Heart left ventricle (tissue), 16 donors: ENCODE measurements around the gene PARD3. TPM values are rescaled to one million over a fixed set of nuclear protein-coding genes. Genes with fewer than 3 reads are reported as not detected.

Experiments
- ATAC-seq, 4 donors: fragments of 200-7000 bp; cut with Tn5 transposase; one replicate each; pipeline ENCODE4 v1.9.1; 2020 to 2022; ENCODE audit warnings: moderate library complexity in 4 of 4, mild to moderate bottlenecking in 3 of 4, moderate number of reproducible peaks in 1 of 4
- DNase-seq, 5 donors: peaks; one replicate each; pipeline ENCODE4 v3.0.0-alpha.2; 2020
- H3K27ac ChIP-seq, 12 donors: fragments of 200-600 bp; sonication (generic) in 4 of 12; one replicate each; pipeline versions ENCODE4 v1.5.0 to v1.8.0; 2016 to 2022; ENCODE audit warnings: mild to moderate bottlenecking in 2 of 12
- H3K27me3 ChIP-seq, 9 donors: fragments of 200-600 bp; sonication (generic) in 2 of 9; one replicate each; pipeline versions ENCODE4 v1.5.1 to v1.8.0; 2016 to 2022; ENCODE audit warnings: mild to moderate bottlenecking in 3 of 9
- H3K36me3 ChIP-seq, 9 donors: fragments of 200-600 bp; sonication (generic) in 2 of 9; one replicate each; pipeline versions ENCODE4 v1.5.0 to v1.8.0; 2018 to 2022; ENCODE audit warnings: mild to moderate bottlenecking in 2 of 9
- H3K4me1 ChIP-seq, 12 donors: fragments of 200-600 bp; sonication (generic) in 4 of 12; one replicate each; pipeline versions ENCODE4 v1.5.0 to v1.8.0; 2016 to 2022; ENCODE audit warnings: mild to moderate bottlenecking in 3 of 12
- H3K4me3 ChIP-seq, 12 donors: fragments of 200-600 bp; sonication (generic) in 4 of 12; one replicate each; pipeline versions ENCODE4 v1.5.0 to v1.8.0; 2017 to 2022; ENCODE audit warnings: mild to moderate bottlenecking in 9 of 12, moderate library complexity in 4 of 12
- H3K9me3 ChIP-seq, 12 donors: fragments of 200-600 bp; sonication (generic) in 4 of 12; one replicate each; pipeline versions ENCODE4 v1.5.0 to v1.8.0; 2016 to 2022; ENCODE audit warnings: mild to moderate bottlenecking in 1 of 12
- CTCF ChIP-seq, 12 donors: fragments of 200-600 bp; sonication (generic) in 4 of 12; IDR thresholded peaks; one replicate each; pipeline versions ENCODE4 v1.5.0 to v1.8.0; 2018 to 2022; ENCODE audit warnings: antibody characterized with exemption in 12 of 12, mild to moderate bottlenecking in 5 of 12
- POLR2A ChIP-seq, 2 donors: fragments of 450-650 bp; IDR thresholded peaks; one replicate each; pipeline ENCODE4 v1.6.1; 2017; ENCODE audit warnings: antibody characterized with exemption in 2 of 2, mild to moderate bottlenecking in 2 of 2, moderate library complexity in 2 of 2
- WGBS, 4 donors: extraction: QIAGEN DNeasy Blood & Tissue Kit in 2 of 4; methylation state at CpG; one replicate each; pipeline versions ENCODE4 v1.1.5 to v1.1.7; 2013 to 2018; 5-methylcytosine and 5-hydroxymethylcytosine counted together
- intact Hi-C, 10 donors: fragments of 100-400 bp; cut with DNase I; formaldehyde crosslinking; loops; one replicate each; pipeline versions ENCODE4 v1.11.1 to v1.14.2; 2022
- polyA plus RNA-seq, 2 donors: library from polyadenylated mRNA; stranded (reverse); fragments of 200-250 nt; gene quantifications; one replicate each; pipeline ENCODE4 v1.2.3, GENCODE V29; 2013
- total RNA-seq, 9 donors: library from RNA; depleted of rRNA in 2 of 9; stranded (reverse); fragments of >200 nt in 2 of 9; fragmentation: NEBNext Ultra II Directional in 3 of 9; extraction: Animal tissue kit (Norgen Biotek cat#: 25700) in 3 of 9; gene quantifications; one replicate each; pipeline versions ENCODE4 v1.1.0 to v1.2.4, GENCODE V29; 2016 to 2023
- donor health status: ischemic (EF 13 %, LVEDD 7.1; RV severe dilation, severe dysfunction).
- donor health status: healthy with polysubstance abuse.
- donor health status: DM: no; HTN: yes; CAD: no.
- donor health status: DM: no; HTN: no; CAD: no.
- donor health status: ischemic (EF 25% LVEDD 6.9; RV normal size, moderate dysfunction).
- donor health status: ischemic (EF 25% LVEDD 5.7; RV mildly dilated, moderate dysfunction).
- donor health status: healthy.
- donor health status: DM: yes; HTN: yes; CAD: no.
- donor health status: ischemic (EF 35%, LVEDD 5.7; RV mildly dilated, moderate dysfunction).
- donor health status: nonischemic (EF 11% LVEDD 7.7; RV severe dilation, severe dysfunction).
- donor health status: DM: yes; HTN: yes; CAD: no.
- donor health status: PGD.
- donor health status: ischemic (EF 29% LVEDD 5.4; RV normal size, mild dysfunction).
- donor health status: nonischemic (EF 23%, LVEDD 6.1; RV moderate dilation, normal function).

PARD3 gene
- total and polyA plus RNA-seq, 11 donors: 24.8 to 69.7 (median 33.1) TPM

DNA sequence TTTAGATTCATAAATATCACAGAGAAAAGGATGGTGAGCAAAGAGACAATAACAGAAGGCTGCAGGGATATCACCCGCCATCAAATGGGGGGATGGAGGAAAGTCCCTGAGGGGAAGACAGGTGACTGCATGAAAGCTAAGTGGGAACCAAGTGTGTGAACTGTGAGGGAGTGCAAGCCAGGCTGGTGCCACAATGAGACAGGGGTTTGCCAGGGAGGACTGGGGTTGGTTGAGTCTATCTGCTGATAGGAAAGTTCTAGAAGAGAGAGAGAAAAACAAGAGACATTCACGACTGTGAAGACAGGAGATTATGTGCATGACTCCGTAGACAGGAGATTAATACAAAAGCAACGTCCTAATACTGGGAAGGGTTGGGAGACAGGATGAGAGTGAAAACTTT is 376.4 kb downstream of the PARD3 start:
- H3K36me3 ChIP-seq: no peaks in the 10 kb centered on the region
- no peak for TF ChIP-seq POLR2A (IDR thresholded peaks at IDR 0.05)
- TF ChIP-seq CTCF (IDR thresholded peaks at IDR 0.05): no peak
- no peak overlapping the region for H3K4me3 ChIP-seq
- DNase-seq: no peak
- H3K27ac ChIP-seq: no peak overlapping the region
- no peak for ATAC-seq
- 59 to 68% (median 60%) methylated on average over 4 of the region's 4 CpGs for WGBS, 4 donors
- intact Hi-C loops: no loop called here
- H3K27me3 ChIP-seq: no peaks in the 10 kb centered on the region
- H3K4me1 ChIP-seq: peaks cover 0 to 23% (median 14%) of the 10 kb centered on the region in 12 donors
- no peaks in the 10 kb centered on the region for H3K9me3 ChIP-seq

DNA sequence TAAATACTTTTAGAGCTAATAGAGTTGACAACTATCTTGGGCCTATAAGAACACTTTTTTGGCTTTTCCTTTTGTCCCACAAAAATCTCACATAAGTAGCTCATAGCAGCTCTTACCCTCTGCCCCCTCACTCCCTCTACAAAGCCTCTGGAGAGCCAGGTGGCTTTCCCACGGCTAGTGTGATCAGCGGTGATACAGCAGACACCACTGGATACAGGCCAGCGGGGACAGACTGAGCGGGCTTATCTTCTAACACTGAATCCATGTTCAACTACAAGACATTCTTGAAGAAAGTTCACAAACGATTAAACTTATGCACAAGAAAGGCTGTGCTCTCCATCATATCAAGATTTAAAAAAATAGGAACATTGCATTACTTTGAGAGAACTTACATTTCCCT is 377.2 kb downstream of the PARD3 start:
- intact Hi-C loops: no loop called here
- Histone ChIP-seq H3K4me3 (no peak overlapping the region), H3K4me1 (peaks cover 0 to 27% (median 16%) of the 10 kb centered on the region in 12 donors), H3K9me3 (no peaks in the 10 kb centered on the region), H3K27ac (no peak overlapping the region), H3K27me3 (no peaks in the 10 kb centered on the region), H3K36me3 (no peaks in the 10 kb centered on the region)
- 48 to 59% (median 52%) methylated on average over 5 of the region's 5 CpGs for WGBS, 4 donors
- DNase-seq: peak in 4 of 5 donors; percentile 24 to 39 (median 38)
- ATAC-seq: peak in 3 of 4 donors; percentile 31 to 43 (median 39)
- TF ChIP-seq CTCF (IDR thresholded peaks at IDR 0.05) (no peak), POLR2A (IDR thresholded peaks at IDR 0.05) (no peak)

GRCh38 chr10:34434119-34434594 is 380.9 kb downstream of the PARD3 start:
- 65 to 72% (median 67%) methylated on average over 2 of the region's 2 CpGs for WGBS, 4 donors
- H3K9me3 ChIP-seq: no peaks in the 10 kb centered on the region
- peaks cover 0 to 34% (median 16%) of the 10 kb centered on the region in 12 donors for H3K4me1 ChIP-seq
- TF ChIP-seq CTCF (IDR thresholded peaks at IDR 0.05) (no peak), POLR2A (IDR thresholded peaks at IDR 0.05) (no peak)
- H3K36me3 ChIP-seq: no peaks in the 10 kb centered on the region
- H3K27me3 ChIP-seq: no peaks in the 10 kb centered on the region
- intact Hi-C loops: no loop called here
- no peak for DNase-seq
- ATAC-seq: peak in 3 of 4 donors; percentile 29 to 52 (median 41)
- H3K27ac ChIP-seq: peak overlapping the region in 8 of 12 donors; percentile 3 to 54 (median 24)
- H3K4me3 ChIP-seq: no peak overlapping the region

- intact Hi-C loops: no loop called here
- DNase-seq (no peak), ATAC-seq (peak in 3 of 4 donors; percentile 9 to 77 (median 60))
- no peaks in the 10 kb centered on the region for H3K27me3 ChIP-seq
- H3K4me1 ChIP-seq: peaks cover 0 to 33% (median 12%) of the 10 kb centered on the region in 12 donors
- TF ChIP-seq POLR2A (IDR thresholded peaks at IDR 0.05): no peak
- TF ChIP-seq CTCF (IDR thresholded peaks at IDR 0.05): no peak
- no peaks in the 10 kb centered on the region for H3K9me3 ChIP-seq
- peak overlapping the region in 8 of 12 donors; percentile 3 to 54 (median 24) for H3K27ac ChIP-seq
- H3K4me3 ChIP-seq: no peak overlapping the region
- 76 to 86% (median 81%) methylated on average over 4 of the region's 4 CpGs for WGBS, 4 donors
- no peaks in the 10 kb centered on the region for H3K36me3 ChIP-seq
These were observed 381.6 kb downstream of the PARD3 start for GRCh38 chr10:34433241-34434076.
